Measurements from ENCODE around the gene ADGRE2.
"Not testable (repeated sequence)": the region's sequence is repeated elsewhere in the genome, so short reads cannot be mapped to it uniquely, and the experiment has no call there.

Gene ADGRE2

GRCh38 chr19:14778110-14778845 lies at the start of gene ADGRE2:
ADGRE2 (minus strand) TSS chr19:14778560; CDS start chr19:14776756, 1,804 bp downstream.
- not testable (repeated sequence) for DNase-seq

- no peak for DNase-seq
These were observed 47.6 kb upstream of the ADGRE2 start for GRCh38 chr19:14826006-14826405.

GRCh38 chr19:14821937-14822336 lies 43.6 kb upstream of the ADGRE2 start:
- no peak for DNase-seq

- peak; percentile 9 for DNase-seq
These were observed 40.2 kb upstream of the ADGRE2 start for GRCh38 chr19:14818588-14818987.

GRCh38 chr19:14817052-14817451 lies 38.7 kb upstream of the ADGRE2 start:
- no peak for DNase-seq

- DNase-seq, result no peak
These were observed 36.8 kb upstream of the ADGRE2 start for GRCh38 chr19:14814982-14815652.

- no peak for DNase-seq
These were observed 31.1 kb upstream of the ADGRE2 start for GRCh38 chr19:14809272-14810057.

- DNase-seq, result no peak
These were observed 26.4 kb upstream of the ADGRE2 start for GRCh38 chr19:14804765-14805164.

GRCh38 chr19:14798760-14799159 lies 20.4 kb upstream of the ADGRE2 start:
- DNase-seq, result no peak

GRCh38 chr19:14796021-14796420 lies 17.7 kb upstream of the ADGRE2 start:
- no peak for DNase-seq

GRCh38 chr19:14795078-14795721 lies 16.8 kb upstream of the ADGRE2 start:
- DNase-seq, result peak; percentile 58

- not testable (repeated sequence) for DNase-seq
These were observed 13.9 kb upstream of the ADGRE2 start for GRCh38 chr19:14792250-14792649.

- peak; percentile 48 for DNase-seq
These were observed 8.1 kb upstream of the ADGRE2 start for GRCh38 chr19:14786421-14786851.

- peak; percentile 88 for DNase-seq
These were observed 6.9 kb upstream of the ADGRE2 start for GRCh38 chr19:14785102-14785793.

- peak; percentile 45 for DNase-seq
These were observed 6.4 kb upstream of the ADGRE2 start for GRCh38 chr19:14784730-14785101.

- DNase-seq, result peak; percentile 85
These were observed 5.1 kb upstream of the ADGRE2 start for GRCh38 chr19:14783410-14783998.

- DNase-seq, result peak; percentile 52
These were observed 4.5 kb upstream of the ADGRE2 start for GRCh38 chr19:14782626-14783409.

- DNase-seq, result not testable (repeated sequence)
These were observed 3.6 kb upstream of the ADGRE2 start for GRCh38 chr19:14781713-14782536.

GRCh38 chr19:14780622-14781225 lies 2.4 kb upstream of the ADGRE2 start:
- not testable (repeated sequence) for DNase-seq

GRCh38 chr19:14779151-14779550 lies 791 bp upstream of the ADGRE2 start:
- DNase-seq, result no peak

All from hematopoietic multipotent progenitor cell treated with erythropoietin and hydrocortisone succinate and interleukin-3 and kit ligand, for 8 days (in vitro differentiated cells).